CD4-positive, alpha-beta T cell treated with Interleukin-10 for 1 hour (primary cell): ENCODE results near the gene RANBP6.
A peak's percentile ranks its signal among the peaks of the same experiment; 100 is the strongest.
"Not testable (repeated sequence)": the region's sequence is repeated elsewhere in the genome, so short reads cannot be mapped to it uniquely, and the experiment has no call there.

Experiments
- DNase-seq: peaks from one replicate; pipeline ENCODE4 v3.0.0-alpha.2; 2020

Gene RANBP6

DNA sequence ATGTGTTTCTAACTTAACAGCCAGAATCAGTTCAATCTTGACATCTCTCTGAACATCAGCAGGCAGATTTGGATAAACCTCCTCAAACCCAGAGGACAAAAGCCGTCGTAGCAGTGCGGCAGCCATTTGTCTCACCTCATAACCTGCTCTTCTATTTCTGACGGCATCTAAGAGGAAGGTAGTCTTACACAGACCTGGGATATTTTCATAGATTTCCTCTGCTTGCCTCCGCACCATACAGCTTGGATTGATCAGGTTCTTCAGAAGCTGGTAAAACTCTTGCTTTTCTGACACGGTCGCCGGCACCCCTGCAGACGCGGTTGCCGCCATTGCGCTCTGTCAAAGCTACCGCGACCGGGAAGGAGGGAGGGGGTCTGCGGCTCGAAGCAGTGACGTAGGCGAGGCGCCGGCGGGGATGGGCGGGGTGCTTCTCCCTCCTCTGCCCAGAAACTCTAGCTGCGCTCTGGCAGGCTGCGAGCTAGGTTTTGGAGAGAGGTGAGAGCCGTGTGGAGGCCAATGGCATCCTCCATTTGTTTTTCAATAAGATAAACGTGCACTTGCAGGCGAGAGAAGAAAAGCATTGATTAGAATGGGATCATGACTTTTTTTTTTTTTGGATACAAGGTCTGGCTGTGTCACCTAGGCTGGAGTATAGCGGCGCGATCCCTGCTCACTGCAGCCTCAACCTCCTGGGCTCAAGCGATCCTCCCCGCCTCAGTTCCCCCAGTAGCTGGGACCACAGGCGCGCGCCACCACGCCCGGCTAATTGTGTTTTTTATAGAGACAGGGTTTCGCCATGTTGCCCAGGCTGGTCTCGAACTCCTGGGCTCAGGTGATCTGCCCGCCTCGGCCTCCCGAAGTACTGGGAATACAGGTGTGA lies at the start of gene RANBP6:
Gene RANBP6 (minus strand): TSS at position 347 of the 880 bp plus-strand sequence. CDS start 17 bp downstream, at position 330.
- peak; percentile 91 for DNase-seq

- not testable (repeated sequence) for DNase-seq
Observed at GRCh38 chr9:6063146-6063545, 47.7 kb upstream of the RANBP6 start.

DNA sequence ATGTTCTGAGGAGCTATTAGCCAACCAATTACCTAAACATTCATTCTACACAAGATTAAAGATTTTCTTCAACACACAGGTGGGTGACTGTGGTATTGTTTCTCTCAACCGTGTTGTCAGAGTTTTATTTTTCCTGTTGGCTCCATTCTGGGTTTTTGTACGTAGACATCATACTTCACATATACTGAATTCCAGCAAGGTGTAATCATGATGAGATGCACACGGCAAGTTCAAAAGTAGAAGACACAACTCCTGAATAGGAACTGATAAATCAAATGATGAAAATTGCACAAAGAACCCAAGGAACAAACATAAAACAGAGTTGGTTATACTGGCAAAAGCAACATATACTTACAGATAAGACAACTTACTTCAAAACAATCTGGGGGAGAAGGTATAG lies 40.2 kb upstream of the RANBP6 start:
- no peak for DNase-seq

- DNase-seq = peak; percentile 76
Observed at GRCh38 chr9:6055216-6055615, 39.8 kb upstream of the RANBP6 start.

GRCh38 chr9:6054280-6055099 lies 39.1 kb upstream of the RANBP6 start:
- peak; percentile 71 for DNase-seq

DNA sequence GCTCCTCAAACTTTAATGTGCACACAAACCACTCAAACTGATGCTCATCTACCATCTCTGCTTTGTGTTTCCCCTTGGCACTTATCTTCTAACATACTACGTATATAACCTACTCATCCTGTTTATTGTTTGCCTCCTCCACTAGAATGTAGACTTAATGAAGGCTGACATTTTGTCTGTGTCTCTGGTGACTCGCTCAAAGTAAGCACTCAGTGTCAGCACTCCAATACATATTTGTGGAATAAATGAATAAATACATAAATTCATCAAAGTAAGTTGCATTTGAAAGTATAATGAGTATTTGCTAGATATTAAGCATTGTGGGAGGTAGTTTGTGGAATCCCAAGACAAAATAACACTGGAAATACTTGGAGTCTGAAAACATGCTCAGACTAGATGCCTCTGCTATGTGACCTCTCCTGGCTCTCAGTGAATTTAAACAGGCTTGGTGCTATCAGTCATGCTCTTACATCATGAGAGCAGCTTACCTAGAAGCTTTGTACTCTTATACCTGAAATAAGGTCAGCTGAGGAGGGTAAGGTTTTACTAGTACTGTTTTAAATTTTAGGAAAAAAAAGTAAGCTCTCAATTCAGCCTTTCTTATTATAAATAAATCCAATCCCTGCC lies 37.0 kb upstream of the RANBP6 start:
- no peak for DNase-seq

DNA sequence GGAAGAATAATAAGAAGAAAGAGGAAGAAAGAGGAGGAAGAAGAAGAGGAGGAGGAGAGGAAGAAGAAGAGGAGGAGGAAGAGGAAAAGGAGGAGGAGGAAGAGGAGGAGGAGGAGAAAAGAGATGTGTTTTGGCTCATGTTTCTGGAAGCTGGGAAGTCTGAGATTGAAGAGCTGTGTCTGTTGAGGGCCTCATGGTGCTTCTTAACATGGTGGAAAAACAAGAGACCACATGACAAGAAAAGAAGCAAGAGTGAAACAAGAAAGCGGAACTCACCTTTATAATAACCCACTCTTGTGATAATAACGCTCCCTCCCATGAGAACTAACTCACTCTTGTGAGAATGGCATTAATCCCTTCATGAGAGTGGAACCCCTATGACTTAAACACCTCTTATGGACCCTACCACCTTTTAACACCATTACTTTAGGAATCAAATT lies 36.1 kb upstream of the RANBP6 start:
- DNase-seq = no peak

GRCh38 chr9:6049798-6050197 lies 34.4 kb upstream of the RANBP6 start:
- DNase-seq = peak; percentile 31

DNA sequence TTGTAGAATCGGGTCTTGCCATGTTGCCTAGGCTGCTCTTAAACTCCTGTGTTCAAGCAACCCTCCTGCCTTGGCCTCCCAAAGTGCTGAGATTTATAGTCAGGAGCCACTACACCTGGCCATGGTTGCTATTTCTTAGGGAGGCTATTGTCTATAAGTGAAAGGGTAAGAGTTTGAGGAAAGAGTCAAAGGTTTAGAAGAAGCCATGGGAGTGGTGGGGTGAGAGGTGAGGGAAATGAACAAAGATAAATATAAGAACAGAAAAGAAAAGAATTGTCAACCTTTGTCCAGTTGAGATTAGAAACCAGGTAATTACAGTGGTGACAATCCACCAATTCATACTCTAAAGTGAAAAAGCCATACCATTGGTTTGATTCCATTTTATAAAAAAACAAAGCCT lies 32.6 kb upstream of the RANBP6 start:
- no peak for DNase-seq

DNA sequence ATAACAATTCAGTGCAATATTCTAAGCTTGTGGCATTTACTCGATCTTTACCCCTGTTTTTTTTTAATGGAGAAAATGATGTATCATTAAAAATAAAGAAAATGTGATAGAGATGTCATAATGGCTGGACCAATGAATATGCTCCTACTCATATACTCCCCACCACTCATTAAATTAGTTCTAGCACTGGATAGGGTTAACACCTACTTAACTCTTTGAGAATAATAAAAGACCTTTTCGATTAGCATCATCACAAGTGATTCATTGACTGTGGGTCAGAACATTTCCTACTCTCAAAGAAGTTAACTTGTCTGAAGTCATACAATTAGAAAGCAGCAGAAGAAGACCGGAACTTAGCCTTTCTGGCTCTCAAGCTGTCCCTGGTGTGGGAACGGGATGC lies 31.6 kb upstream of the RANBP6 start:
- DNase-seq = no peak

- DNase-seq = no peak
Observed at GRCh38 chr9:6045364-6045763, 29.9 kb upstream of the RANBP6 start.

DNA sequence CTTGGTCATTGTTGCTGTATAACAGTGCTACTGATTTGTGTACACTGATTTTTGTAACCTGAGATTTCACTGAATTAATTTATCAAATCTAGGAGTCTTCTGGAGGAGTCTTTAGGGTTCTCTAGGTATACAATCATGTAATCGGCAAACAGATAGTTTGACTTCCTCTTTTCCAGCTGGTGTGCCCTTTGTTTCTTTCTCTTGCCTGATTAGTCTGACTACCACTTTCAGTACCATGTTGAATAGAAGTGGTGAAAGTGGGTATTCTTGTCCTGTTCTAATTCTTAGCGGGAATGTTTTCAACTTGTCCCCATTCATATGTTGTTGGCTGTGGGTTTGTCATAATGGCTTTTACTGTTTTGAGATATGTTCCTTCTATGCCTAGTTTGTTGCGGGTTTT lies 24.7 kb upstream of the RANBP6 start:
- DNase-seq = no peak

DNA sequence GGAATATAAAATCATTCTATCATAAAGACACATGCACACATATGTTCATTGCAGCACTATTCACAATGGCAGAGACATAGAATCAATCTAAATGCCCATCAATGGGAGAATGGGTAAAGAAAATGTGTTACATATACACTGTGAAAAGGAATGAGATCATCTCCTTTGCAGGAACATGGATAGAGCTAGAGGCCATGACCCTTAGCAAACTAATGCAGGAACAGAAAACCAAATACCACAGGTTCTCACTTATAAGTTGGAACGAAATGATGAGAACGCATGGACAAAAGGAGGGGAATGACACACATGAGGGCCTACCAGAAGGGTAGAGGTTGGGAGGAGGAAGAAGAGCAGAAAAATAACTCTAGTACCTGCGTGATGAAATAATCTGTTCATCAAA lies 21.0 kb upstream of the RANBP6 start:
- no peak for DNase-seq

GRCh38 chr9:6034954-6035353 lies 19.5 kb upstream of the RANBP6 start:
- DNase-seq = no peak

- no peak for DNase-seq
Observed at GRCh38 chr9:6029604-6030274, 14.3 kb upstream of the RANBP6 start.

GRCh38 chr9:6024035-6024554 lies 8.7 kb upstream of the RANBP6 start:
- DNase-seq = peak; percentile 57

- not testable (repeated sequence) for DNase-seq
Observed at GRCh38 chr9:6016975-6017374, 1.6 kb upstream of the RANBP6 start.

GRCh38 chr9:6014670-6015270 lies 654 bp downstream of the RANBP6 start:
- peak; percentile 16 for DNase-seq

DNA sequence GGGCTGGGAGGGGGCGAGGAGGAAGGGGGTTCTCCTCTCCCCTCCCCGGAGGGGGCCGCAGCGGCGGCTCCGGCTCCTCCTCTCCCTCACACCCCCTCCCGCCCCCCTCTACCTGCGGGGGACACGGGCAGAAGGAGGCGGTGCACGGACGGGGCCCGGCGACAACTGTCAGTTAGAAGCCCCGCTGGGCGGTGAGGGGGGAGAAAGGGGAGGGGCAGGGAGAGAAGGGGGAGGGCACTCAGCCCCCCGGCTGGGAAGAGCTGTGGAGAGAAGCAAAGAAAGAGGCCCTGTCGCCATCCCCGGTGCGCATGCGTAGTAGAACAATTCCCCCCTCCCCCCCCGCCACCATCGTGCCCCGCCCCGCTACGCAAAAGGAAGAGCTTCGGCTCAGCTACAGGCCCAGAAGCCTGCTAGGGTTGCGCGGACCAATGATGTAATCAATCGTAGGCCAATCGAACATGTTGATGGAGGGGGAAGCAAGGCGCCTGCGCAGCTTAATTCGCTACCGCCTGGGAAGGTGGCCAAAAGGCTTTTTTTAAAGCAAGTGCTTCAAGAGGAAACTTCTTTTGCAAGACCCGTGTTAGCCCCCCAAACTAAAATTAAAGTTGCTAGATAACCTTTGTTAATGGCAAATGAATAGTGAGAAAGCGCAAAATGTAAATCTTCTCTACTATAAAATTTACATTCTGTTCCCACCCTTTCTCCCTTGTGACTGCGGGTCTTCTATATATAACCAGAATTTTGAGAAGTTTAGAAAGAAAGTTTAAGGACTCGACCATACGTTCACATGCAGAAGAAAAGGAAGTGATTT lies 7.0 kb downstream of the RANBP6 start:
- DNase-seq = peak; percentile 97

DNA sequence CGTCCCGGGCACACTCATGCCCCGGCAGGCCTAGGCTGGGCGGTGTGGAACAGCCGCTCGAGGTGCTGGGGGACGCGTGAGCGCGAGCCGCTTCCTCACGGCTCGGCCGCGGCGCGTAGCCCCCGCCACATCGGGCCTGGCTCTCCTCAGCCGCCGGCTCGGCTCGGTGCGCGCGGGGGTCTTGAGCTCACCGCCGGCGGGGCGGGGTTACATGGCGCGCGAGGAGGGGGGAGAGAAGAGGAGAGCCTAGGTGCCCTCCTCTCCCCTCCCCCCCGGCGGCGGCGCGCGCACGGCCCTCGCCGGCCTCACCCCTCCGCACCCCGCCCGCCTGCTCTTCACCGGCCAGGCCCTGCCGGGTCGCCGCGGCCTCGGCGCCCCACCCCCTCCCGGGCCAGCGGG lies 7.7 kb downstream of the RANBP6 start:
- peak; percentile 81 for DNase-seq
